Right kidney (tissue), 1 donor: Measurements from ENCODE around the gene SCEL.
"Not testable (repeated sequence)": the region's sequence is repeated elsewhere in the genome, so short reads cannot be mapped to it uniquely, and the experiment has no call there.

Source experiments
- DNase-seq: peaks from one replicate; pipeline ENCODE4 v3.0.0-alpha.2; 2016

Gene SCEL

GRCh38 chr13:77662831-77663230, 127.3 kb downstream of the SCEL start:
- not testable (repeated sequence) for DNase-seq

- DNase-seq: no peak
Observed at GRCh38 chr13:77674852-77675251, 139.3 kb downstream of the SCEL start.

GRCh38 chr13:77678691-77679235, 143.3 kb downstream of the SCEL start:
- no peak for DNase-seq

- DNase-seq: no peak
Observed at GRCh38 chr13:77687799-77688198, 152.3 kb downstream of the SCEL start.

- DNase-seq: no peak
Observed at GRCh38 chr13:77691871-77692270, 156.4 kb downstream of the SCEL start.

- DNase-seq: no peak
Observed at GRCh38 chr13:77692746-77693448, 157.4 kb downstream of the SCEL start.

- no peak for DNase-seq
Observed at GRCh38 chr13:77693449-77693940, 158.0 kb downstream of the SCEL start.
